ENCODE data around the gene RSPRY1.

- TF ChIP-seq CTCF (conservative IDR thresholded peaks at IDR 0.05) (no peak), ZFX (IDR thresholded peaks at IDR 0.05) (no peak)
Observed at GRCh38 chr16:57155702-57156350, 30.3 kb upstream of the RSPRY1 start.
